ENCODE data around the gene VASH2.

GRCh38 chr1:212994926-212995325 is 44.6 kb downstream of the VASH2 start:
- TF ChIP-seq CTCF (IDR thresholded peaks at IDR 0.05) (no peak), POLR2A (IDR thresholded peaks at IDR 0.05) (no peak)

Data from thyroid gland (tissue), 4 donors.